A549 treated with RU486 at 1 μM for 4 hours (cell line): ENCODE measurements around the gene GOLGA7B. TPM values are rescaled to one million over a fixed set of nuclear protein-coding genes. Genes with fewer than 3 reads are reported as not detected.

ENCODE experiments used
- total RNA-seq: library from RNA; stranded (reverse); fragments of 200-300 nt; extraction: Qiagen RNA extraction; gene quantifications from 5 replicates; pipeline ENCODE4 v1.2.3, GENCODE V29; 2022; ENCODE audit warnings: low read depth

Gene GOLGA7B
- total RNA-seq, result 4.0 to 5.9 TPM (median 4.7 TPM) in 5 replicates

GRCh38 chr10:97849687-97850402 lies at the start of gene GOLGA7B:
GOLGA7B (plus strand) TSS chr10:97849843; CDS start chr10:97850304, 461 bp downstream.

Other genes with a start within 250 kb of the GOLGA7B start
- 6.1 to 7.9 TPM (median 6.8 TPM) in 5 replicates for gene MORN4, start 216.3 kb upstream of the GOLGA7B start, total RNA-seq
- 26.1 to 29.6 TPM (median 28.8 TPM) in 5 replicates for gene PI4K2A, start 209.2 kb upstream of the GOLGA7B start, total RNA-seq
- gene AVPI1, start 162.6 kb upstream of the GOLGA7B start, total RNA-seq, result 57.9 to 112 TPM (median 85.8 TPM) in 5 replicates
- 36.5 to 45.4 TPM (median 39.9 TPM) in 5 replicates for gene MARVELD1, start 136.1 kb upstream of the GOLGA7B start, total RNA-seq
- gene ZFYVE27, start 112.7 kb upstream of the GOLGA7B start, total RNA-seq, result 19.5 to 25.5 TPM (median 24.7 TPM) in 5 replicates
- 1.9 to 2.5 TPM (median 2.3 TPM) in 5 replicates for gene SFRP5, start 77.8 kb upstream of the GOLGA7B start, total RNA-seq
- 0.88 to 1.5 TPM (median 1.1 TPM) in 5 replicates for gene CRTAC1, start 180.8 kb downstream of the GOLGA7B start, total RNA-seq